GM21723 (cell line): Measurements from ENCODE around the gene GJB1.
A peak's percentile ranks its signal among the peaks of the same experiment; 100 is the strongest.
"Not testable (repeated sequence)": the region's sequence is repeated elsewhere in the genome, so short reads cannot be mapped to it uniquely, and the experiment has no call there.

ENCODE experiments used
- ATAC-seq: cut with Tn5 transposase; IDR thresholded peaks from one replicate; pipeline ENCODE4 v1.9.1; 2021; ENCODE audit warnings: mild to moderate bottlenecking, moderate library complexity; ENCODE audit not compliant: unreplicated experiment

The GJB1 gene

DNA sequence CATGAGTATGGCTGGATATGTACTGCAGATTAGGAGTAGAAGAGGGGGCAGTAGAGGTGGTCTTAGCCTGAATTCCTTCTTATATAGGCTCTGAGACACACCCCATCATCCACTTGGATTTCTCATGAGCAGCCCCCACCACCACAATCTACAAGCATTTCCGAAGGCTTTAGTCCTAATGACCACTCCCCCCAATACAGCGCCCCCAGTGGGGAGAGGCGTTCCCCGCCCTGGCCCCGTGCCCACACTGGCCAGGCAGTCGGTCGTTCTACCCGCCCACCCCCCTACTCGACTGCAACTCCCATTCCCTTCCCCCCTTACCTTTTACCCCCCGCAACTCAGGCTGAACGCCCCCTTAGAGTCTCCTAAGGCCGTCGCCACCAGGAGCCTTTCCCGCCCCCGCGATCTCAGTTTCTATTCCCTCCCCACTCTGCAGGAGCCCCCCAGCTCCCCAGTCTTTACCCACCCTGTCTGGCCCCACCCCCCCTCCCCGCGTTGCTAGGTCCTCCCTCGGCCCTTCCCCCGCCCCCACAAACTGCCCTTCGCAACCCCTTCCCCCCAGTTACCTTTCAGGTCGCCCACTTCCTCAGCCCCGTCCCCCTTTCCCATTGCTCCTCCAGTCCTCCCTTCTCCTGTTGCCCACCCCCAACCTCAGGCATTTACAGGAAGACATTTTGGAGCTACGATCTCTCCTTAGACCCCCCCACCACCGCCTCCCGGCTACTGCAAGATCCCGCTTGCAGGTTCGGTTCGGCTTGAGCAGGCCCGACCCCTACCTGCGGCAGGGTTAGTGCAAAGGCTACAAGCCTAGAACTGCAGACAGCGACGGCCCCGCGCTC lies 30.4 kb downstream of the GJB1 start:
- no peak for ATAC-seq

- peak; percentile 81 for ATAC-seq
Observed at GRCh38 chrX:71254092-71254963, 31.3 kb downstream of the GJB1 start, which contains the start of gene ZMYM3. TSS of gene ZMYM3 (minus strand) at chrX:71254140. CDS start at chrX:71253255, 885 bp downstream.

GRCh38 chrX:71256051-71256450 lies 33.0 kb downstream of the GJB1 start:
- no peak for ATAC-seq

GRCh38 chrX:71256856-71257255 lies 33.8 kb downstream of the GJB1 start:
- ATAC-seq = no peak

- ATAC-seq = not testable (repeated sequence)
Observed at GRCh38 chrX:71268624-71269023, 45.6 kb downstream of the GJB1 start.

GRCh38 chrX:71269801-71270395 lies 46.9 kb downstream of the GJB1 start:
- no peak for ATAC-seq

GRCh38 chrX:71272313-71272712 lies 49.3 kb downstream of the GJB1 start:
- ATAC-seq = not testable (repeated sequence)
